Endometrium (tissue), 2 donors: ENCODE measurements around the gene PLEKHH1.

Experiments
- FAIRE-seq: peaks from 2 replicates; lab custom pipeline; 2012; peaks lifted over from hg19 to GRCh38; lab: Jason Lieb, UNC
- donor health status: control.
- donor health status: control.

Gene PLEKHH1

DNA sequence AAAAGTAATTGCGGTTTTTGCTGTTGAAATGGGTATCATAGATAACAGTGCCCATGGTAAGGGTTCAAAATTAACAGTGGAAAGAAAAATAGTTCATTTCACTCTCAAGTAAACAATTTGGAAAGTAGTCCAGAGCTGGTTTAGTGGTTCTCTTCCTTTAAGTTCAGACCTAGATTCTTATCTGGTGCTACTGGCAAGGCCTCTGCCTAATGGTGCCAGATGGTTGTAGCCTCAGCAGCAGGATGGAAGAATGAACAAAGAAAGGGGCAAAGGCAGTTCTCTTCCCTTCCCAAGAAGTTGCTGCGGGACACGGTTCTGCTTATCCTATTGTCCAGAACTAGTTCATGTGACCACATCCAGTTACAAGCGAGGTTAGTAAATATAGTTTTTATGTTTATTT lies 97.1 kb downstream of the PLEKHH1 start:
- no peak for FAIRE-seq

DNA sequence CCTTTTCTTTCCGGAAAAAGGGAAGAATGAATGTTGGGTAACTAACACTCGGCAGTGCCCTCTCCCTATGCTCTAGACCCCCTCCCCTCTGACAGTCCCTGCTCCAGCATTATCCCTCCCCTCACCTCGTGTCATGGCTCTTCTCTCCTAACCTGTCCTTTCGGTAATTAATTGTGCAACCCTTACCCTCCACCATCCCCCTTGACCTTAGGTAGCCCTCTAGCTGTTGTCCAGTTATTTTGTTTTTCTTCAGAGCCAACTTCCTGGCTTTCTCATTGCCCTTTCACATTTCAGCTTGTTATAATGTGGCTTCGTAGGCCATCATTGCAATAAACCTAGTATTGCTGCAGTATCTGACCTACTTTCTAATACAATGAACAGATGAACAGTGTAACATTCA lies 97.8 kb downstream of the PLEKHH1 start:
- no peak for FAIRE-seq

DNA sequence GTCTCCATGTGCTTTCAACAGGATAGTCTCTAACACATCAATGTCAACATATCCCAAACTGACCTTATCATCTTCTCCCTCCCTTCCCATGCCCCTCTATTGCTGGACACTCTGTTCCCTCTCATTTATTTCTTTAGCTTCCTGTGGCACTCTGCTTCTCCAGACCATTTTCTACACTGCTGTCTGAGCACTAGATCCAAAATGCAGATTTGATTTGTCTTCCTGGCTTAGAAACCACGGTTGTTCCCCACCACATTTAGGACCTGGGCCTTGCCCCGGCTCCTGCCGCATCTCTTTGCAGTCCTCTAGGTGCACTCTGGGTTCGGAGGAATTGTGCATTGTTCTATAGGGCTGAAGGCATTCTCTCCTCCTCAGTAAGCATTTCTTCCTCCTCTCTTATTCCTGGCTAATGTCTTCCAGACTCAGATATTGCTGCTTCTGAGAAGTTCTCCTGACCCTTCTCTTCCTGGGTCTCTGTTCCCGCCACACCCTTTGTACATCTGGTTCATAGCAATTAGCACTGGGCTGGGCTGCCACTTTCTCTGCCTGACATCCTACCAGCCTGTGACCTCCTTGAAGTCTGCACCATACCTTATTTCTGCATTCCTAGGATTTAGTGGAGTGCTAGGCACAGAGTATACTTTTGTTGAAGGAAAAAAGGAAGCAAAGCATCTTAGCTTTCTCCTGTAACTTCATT lies 100.5 kb downstream of the PLEKHH1 start:
- no peak for FAIRE-seq

DNA sequence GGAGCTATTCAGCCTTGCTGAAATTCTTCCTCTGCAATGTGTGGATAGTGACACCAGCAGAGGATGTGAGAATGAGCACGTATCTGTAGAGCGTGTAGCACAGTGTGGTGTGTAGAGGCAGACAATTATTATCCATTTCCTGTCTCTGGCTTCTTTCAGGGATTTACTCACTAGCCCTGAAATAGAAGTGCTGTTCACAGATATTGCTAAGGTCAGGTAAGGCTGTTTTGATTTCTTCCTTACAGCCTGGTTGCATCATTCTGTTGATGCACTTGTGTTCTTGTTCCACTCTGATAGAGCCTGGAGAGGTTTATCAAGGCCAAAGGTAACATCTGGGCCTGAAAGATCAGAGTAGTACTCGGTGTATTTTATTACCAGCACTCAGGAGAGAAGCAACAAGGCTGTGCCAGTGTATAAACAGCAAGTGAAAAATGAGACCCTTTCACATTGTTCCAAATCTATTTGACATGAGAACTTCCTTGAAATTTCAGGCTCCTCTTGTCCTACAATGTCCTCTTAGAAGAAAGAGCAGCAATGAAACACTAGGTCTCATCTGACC lies 103.3 kb downstream of the PLEKHH1 start:
- FAIRE-seq, result no peak

DNA sequence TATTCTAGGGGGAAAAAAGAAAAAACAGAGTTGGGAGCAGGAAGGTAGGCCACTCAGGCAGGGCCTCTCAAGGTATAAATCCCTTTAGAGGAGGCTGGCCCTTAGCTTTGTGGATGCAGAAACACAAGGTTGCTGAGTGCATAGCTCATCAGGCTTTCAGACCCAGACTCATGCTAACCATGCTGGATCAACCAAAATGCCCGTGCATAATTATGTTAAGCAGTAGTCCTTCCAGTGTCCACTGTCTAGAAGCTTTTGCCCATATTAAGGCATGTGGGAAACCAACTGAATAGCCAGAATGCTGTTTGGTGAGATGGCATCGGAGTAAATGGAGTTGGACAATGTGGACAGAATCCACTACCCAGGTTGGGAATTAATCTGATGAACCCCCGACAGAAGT lies 105.6 kb downstream of the PLEKHH1 start:
- FAIRE-seq, result no peak
